HG03457 (cell line): ENCODE data around the gene RAPGEF5.

Source experiments
- ATAC-seq: cut with Tn5 transposase; IDR thresholded peaks from one replicate; pipeline ENCODE4 v1.9.1; 2021; ENCODE audit warnings: moderate number of reproducible peaks; ENCODE audit not compliant: unreplicated experiment

RAPGEF5 gene

GRCh38 chr7:22317632-22318031, 39.3 kb downstream of the RAPGEF5 start:
- ATAC-seq = no peak

GRCh38 chr7:22316914-22317313, 40.0 kb downstream of the RAPGEF5 start:
- ATAC-seq = no peak

- ATAC-seq = no peak
Measured at GRCh38 chr7:22307816-22308215, 49.1 kb downstream of the RAPGEF5 start.

- no peak for ATAC-seq
Measured at GRCh38 chr7:22305706-22306105, 51.2 kb downstream of the RAPGEF5 start.

GRCh38 chr7:22302951-22303423, 54.0 kb downstream of the RAPGEF5 start:
- no peak for ATAC-seq

- no peak for ATAC-seq
Measured at GRCh38 chr7:22302193-22302592, 54.8 kb downstream of the RAPGEF5 start.

- ATAC-seq = no peak
Measured at GRCh38 chr7:22301790-22302189, 55.2 kb downstream of the RAPGEF5 start.

- ATAC-seq = no peak
Measured at GRCh38 chr7:22300839-22301238, 56.1 kb downstream of the RAPGEF5 start.

GRCh38 chr7:22296916-22297315, 60.0 kb downstream of the RAPGEF5 start:
- ATAC-seq = no peak

GRCh38 chr7:22296265-22296566, 60.7 kb downstream of the RAPGEF5 start:
- ATAC-seq = no peak

GRCh38 chr7:22295402-22296264, 61.3 kb downstream of the RAPGEF5 start:
- ATAC-seq = no peak

GRCh38 chr7:22292531-22292930, 64.4 kb downstream of the RAPGEF5 start:
- ATAC-seq = no peak

- ATAC-seq = no peak
Measured at GRCh38 chr7:22291977-22292376, 65.0 kb downstream of the RAPGEF5 start.

GRCh38 chr7:22288202-22288601, 68.8 kb downstream of the RAPGEF5 start:
- ATAC-seq = no peak

GRCh38 chr7:22287412-22287811, 69.5 kb downstream of the RAPGEF5 start:
- ATAC-seq = no peak

- ATAC-seq = no peak
Measured at GRCh38 chr7:22286436-22286835, 70.5 kb downstream of the RAPGEF5 start.

- ATAC-seq = no peak
Measured at GRCh38 chr7:22281481-22281880, 75.5 kb downstream of the RAPGEF5 start.

- no peak for ATAC-seq
Measured at GRCh38 chr7:22280031-22280430, 76.9 kb downstream of the RAPGEF5 start.

GRCh38 chr7:22278660-22279059, 78.3 kb downstream of the RAPGEF5 start:
- no peak for ATAC-seq

GRCh38 chr7:22277375-22277774, 79.6 kb downstream of the RAPGEF5 start:
- ATAC-seq = no peak

- ATAC-seq = no peak
Measured at GRCh38 chr7:22275661-22276060, 81.3 kb downstream of the RAPGEF5 start.

GRCh38 chr7:22271311-22271710, 85.6 kb downstream of the RAPGEF5 start:
- no peak for ATAC-seq

GRCh38 chr7:22270371-22270770, 86.6 kb downstream of the RAPGEF5 start:
- no peak for ATAC-seq
